T-helper 9 cell (primary cell): Measurements from ENCODE around the gene PATJ.
"Not testable (repeated sequence)": the region's sequence is repeated elsewhere in the genome, so short reads cannot be mapped to it uniquely, and the experiment has no call there.

Experiments used
- DNase-seq: peaks from one replicate; pipeline ENCODE4 v3.0.0-alpha.2; 2020

The PATJ gene

DNA sequence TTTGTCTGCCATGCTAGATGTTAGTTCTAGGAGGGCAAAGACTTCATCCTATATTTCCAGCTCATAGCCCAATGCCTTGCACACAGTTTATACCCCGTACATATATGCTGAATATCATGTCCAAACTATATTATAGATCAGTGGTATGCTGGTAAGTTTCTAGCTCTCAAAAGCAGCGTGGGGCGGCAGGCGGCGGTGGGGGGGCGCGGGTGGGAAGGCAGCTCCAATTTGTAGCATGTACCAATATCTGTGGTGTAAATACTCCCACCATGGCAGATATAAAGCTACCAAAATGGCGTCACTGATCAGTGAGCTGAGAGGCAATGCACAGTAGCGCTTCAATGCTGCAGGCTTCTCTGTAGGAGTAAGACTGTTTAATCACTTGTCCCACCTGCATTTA, 77.1 kb downstream of the PATJ start:
- no peak for DNase-seq

GRCh38 chr1:61825393-61825792, 83.1 kb downstream of the PATJ start:
- no peak for DNase-seq

- no peak for DNase-seq
Measured at GRCh38 chr1:61828805-61829204, 86.5 kb downstream of the PATJ start.

DNA sequence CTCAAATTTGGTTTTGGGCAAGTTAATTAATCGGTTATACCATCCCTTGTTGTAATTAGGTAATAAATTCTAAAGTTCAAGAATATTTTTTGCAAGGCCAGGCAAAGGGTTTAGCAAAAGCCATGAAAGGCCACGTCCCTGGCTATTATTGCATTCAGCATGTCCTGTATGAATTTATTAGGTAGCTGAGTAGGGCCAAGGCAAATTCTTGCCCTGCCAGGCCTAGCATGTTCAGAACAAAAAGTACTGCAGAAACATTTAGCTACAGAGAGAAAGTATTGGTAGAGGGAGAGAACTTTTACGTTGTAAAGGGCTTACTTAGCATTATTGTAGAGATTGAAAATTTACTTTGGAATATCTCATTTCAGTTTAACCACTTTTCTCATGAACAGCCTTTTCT, 94.4 kb downstream of the PATJ start:
- no peak for DNase-seq

DNA sequence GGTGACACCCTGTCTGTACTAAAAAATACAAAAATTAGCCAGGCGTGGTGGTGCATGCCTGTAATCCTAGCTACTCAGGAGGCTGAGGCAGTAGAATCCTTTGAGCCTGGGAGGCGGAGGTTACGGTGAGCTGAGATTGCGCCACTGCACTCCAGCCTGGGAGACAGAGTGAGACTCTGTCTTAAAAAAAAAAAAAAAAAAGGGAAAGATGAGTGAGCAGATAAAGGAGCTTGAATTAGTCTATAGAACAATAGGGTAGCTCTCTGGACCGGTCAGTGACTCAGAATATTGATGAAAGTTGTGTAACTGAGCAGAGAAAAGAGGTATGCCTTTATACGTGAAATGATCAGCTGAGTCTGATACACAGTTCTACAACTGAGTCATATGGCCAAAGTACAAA, 95.3 kb downstream of the PATJ start:
- DNase-seq: not testable (repeated sequence)

GRCh38 chr1:61839679-61840078, 97.4 kb downstream of the PATJ start:
- no peak for DNase-seq

DNA sequence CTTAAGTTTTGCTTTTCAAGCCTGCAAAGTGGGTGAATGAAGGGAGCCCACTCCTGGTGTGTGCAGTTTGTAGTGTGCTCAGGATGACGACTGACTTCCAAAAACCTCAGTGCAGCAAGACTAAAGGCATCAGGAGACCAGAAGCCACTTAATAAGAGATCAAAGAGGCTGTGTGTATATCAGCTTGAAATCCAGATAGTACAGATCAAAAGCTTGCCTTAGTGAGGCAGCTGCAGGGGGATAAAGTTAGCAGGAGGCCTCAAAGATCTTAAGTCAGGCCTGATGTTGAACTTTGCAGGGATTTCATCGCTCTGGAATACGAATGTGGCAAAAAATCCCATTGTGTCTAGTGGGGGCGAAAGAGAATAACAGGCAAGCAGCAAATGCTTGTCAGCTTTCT, 99.8 kb downstream of the PATJ start:
- DNase-seq: no peak

GRCh38 chr1:61842863-61843514, 100.7 kb downstream of the PATJ start:
- DNase-seq: no peak

GRCh38 chr1:61844006-61844405, 101.7 kb downstream of the PATJ start:
- DNase-seq: no peak

- DNase-seq: not testable (repeated sequence)
Measured at GRCh38 chr1:61844664-61845063, 102.4 kb downstream of the PATJ start.

DNA sequence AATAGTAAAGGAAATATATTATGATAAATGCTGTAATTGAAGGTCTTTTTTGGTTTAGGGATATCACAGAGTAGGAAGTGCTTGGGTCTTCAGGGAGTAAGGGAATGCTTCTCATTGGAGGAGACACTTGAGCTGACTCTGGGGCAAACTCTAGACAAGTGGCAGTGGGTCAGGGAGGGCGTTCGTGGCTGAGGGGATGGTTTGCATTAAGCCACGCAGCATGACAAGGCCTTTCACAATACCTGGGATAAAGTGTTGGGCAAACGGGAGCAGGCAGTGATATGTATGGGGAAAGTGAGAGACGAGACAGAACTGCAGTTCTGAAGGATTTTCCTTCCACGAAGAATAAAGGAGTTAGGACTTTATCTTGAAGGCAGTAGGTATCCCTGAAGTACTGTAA, 109.0 kb downstream of the PATJ start:
- no peak for DNase-seq

DNA sequence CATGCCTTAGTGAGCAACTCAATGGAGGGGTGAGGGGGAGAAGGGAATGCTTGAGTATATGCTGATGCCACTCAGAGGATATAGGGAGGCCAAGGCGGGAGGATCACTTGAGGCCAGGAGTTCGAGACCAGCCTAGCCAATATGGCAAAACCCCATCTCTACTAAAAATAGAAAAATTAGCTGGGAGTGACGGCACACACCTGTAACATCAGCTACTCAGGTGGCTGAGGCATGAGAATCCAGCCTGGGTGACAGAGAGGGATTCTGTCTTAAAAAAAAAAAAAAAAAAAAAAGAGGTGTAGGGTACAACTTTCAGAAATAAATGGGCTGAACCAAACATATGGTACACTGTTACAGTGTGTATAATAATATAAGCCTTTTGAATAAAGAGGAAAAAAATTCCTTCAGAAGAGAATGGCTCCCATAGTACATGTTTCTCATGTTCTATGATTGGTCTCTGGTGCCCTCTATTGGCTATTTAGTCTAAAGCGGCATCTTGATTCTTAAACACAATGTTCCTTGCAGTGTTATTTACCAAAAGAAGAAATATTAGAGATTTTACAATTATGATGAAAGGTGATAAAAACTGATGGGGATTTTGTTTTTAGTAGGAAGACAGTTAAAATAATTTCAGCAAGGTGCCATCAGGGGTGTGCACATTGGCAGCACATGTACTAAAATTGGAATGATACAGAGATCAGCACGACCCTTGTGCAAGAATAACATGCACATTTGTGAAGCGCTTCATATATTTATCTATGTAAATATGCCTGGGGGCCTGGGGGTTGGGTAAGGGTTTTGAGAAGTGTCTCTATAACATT, 109.8 kb downstream of the PATJ start:
- no peak for DNase-seq

DNA sequence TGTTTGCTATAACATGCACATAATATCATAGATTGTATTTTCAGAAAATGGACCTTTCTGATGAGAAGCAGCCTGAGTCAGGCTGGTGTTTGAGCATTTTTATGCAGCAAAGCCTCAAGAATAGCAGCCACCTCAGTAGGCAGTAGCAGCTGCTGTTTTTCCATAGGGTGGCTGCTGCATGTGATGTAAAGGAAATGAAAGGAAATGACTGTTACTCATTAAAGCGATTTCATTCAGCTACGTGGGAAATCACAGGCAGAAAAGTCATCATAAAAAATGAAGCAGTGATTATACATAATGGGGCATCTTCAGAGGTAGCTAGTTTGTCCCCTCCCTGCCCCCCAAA, 110.4 kb downstream of the PATJ start:
- no peak for DNase-seq

DNA sequence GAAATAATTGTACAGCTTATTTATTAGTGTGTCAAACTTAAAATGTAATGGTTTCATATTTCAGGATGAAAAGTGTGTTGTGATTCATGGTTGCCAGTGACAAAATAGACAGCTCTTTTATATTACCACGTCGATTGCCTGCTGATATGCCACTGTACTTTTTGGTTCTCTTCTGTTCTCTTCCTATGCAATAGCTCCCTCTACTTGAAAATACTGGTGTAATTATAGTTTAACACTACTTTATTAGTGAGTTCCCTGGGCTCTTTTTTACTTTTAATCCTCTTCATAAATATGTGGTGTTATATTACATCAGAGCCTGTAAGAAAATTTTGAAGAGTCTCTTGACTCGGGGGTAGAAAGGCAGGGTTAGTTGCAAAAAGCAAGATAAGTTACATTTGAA, 111.3 kb downstream of the PATJ start:
- DNase-seq: no peak

DNA sequence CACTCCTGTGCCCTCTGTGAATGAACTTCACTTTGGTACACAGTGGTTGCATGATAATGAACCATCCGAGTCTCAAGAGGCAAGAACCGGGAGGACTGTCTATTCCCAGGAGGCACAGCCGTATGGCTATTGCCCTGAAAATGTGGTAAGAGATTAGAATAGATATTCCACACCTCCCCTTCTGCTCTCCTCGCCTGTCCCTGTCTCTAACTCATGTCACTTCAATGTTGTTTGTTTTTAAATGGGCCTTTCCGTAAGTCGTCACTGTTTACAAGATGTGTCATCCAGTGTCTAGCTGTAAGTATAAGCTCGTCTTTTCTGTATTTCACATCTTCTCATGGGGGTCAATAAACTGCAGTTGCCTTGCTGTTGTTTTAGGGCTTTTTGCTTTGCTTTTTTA, 122.2 kb downstream of the PATJ start:
- DNase-seq: no peak

- no peak for DNase-seq
Measured at GRCh38 chr1:61865646-61866220, 123.5 kb downstream of the PATJ start.

DNA sequence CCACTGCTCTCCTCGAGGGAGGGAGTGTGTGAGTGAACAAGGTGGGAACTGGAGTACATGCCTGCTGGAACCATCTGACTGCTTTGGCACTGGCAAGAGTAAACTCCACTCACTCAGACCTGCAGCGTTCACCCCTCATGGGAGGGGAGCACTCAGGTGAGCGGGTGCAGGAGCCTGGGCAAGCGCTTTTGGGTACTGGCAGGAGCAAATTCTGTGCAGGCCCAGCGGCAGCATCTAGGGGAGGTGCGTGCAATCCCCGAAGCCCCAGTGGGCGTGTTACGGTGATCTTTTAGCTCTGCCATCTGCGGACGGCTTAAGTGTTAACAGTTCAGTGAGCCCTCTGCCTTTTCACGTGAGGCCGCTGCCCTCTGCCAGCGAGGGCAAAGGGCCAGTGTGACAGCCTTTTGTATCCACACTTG, 127.4 kb downstream of the PATJ start:
- no peak for DNase-seq

DNA sequence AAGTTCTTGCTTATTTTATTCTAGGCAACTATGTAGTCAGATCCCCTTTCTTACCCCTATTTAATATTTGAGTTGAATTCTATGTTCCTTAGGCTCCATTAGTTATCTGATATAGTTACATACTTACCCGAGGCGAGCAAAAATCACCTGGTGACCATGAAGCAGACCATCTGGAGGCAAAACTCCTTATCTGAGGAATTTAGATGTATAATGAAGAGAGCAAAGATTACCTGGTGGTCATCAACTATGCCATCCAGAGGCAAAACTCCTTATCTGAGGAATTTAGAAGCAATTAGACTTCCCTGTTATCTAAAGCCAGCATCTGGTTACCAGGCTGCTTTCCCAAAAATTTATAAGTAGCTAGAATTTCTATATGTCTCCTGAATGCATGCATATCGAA, 129.9 kb downstream of the PATJ start:
- DNase-seq: no peak

DNA sequence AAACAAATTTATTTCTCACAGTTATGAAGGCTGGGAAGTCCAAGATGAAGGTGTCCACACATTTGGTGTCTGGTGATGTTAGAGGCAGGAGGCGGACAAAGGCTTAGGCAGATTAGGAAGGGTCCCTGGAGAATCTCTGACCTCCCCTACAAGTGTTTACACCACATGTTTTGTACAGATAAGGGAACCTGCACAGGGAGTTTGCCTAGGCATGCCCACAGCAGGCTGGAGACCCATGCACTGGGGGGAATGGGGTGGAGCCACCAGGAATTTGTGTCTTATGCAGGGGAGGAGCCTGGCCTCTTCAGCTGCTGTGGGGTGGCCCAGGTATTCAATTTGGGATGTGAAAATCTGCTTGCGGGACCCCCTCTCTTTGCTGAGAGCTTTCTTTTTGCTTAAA, 131.3 kb downstream of the PATJ start:
- DNase-seq: no peak

- no peak for DNase-seq
Measured at GRCh38 chr1:61873994-61874393, 131.7 kb downstream of the PATJ start.

DNA sequence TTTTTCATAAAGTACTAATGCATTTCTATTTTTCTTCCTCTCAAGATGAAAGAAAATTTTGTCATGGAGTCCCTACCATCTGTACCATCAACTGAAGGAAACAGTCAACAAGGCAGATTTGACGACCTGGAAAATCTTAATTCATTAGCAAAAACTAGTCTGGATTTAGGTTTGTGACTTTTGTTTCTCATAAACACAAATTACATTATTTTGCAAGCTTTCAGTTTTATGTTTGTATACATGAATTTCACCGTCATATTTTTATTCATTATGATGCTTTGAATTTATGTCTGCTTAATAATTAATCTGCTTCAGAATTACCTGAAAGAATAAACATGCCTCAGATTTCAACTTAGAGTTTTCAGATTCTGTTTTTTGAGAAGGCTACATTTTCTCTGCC, 132.9 kb downstream of the PATJ start:
- DNase-seq: no peak

DNA sequence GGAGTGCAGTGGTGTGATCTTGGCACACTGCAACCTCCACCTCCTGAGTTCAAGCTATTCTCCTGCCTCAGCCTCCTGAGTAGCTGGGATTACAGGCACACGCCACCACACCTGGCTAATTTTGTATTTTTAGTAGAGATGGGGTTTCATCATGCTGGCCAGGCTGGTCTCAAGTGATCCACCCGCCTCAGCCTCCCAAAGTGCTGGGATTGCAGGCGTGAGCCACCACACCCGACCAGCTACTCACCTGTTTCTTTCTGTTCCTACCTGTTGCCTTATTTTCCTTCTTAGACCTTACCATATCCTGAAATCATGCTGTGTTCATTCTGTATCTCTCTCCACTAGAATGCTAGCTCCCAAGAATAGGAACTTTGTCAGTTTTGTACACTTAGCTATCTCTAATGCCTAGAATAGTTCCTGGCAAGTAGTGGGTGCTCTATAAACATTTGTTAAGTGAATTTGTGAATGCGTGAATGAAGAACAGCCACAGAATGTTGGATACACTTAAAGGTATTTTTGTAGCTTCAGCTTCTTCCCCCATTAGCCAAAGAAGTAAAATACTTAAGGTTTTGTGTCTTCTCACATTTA, 137.7 kb downstream of the PATJ start:
- not testable (repeated sequence) for DNase-seq

DNA sequence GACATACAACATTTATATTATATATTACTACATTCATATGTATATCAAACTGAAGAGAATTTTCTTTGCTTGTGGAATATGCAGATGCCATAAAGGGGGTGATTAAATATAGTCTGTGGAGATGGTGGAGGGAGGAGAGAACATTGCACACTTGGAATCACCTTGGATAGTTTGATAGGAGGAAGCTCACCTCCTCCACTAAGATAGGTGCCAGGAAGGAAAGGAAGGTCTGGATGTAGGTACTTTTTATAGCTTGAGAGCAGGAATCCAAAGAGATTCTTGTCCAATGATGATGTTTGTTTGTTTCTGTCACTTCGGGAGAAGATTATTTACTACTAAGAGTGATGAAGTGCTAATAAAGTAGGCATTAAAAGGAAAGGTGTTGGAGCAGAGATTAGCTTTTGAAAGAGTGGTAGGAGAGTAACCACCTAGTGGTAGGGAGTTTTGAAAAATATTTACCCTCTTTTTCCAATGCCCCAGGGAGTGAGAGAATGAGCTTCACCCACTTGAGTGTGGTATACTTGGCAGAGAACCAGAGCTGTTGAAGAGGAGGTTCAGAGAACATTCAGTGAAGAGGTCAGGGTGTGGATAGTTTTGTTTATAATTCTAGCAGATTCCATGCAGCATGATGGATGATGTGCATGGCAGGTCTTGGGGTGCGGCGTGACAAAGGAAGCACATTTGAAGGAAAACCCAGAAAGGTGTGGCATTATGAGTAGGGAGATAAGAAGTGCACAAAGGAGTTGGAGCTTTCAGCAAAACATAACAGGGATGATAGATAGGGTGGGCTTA, 145.0 kb downstream of the PATJ start:
- no peak for DNase-seq
